Measurements from ENCODE around the gene MTCL1.

GRCh38 chr18:8795586-8796325 lies 90.4 kb downstream of the MTCL1 start:
- TF ChIP-seq CTCF (IDR thresholded peaks at IDR 0.05; ENCODE audit: low read length), result no peak
- no peak for TF ChIP-seq EZH2 (IDR thresholded peaks at IDR 0.05; ENCODE audit: borderline replicate concordance, low read length)
